MM.1S (cell line): ENCODE data around the gene TBC1D5.

Experiments
- DNase-seq: peaks from one replicate; pipeline ENCODE4 v3.0.0-alpha.2; 2015
- H2AFZ ChIP-seq: fragments of 300-600 bp; sonication (generic); 2 replicates; pipeline ENCODE4 v1.6.0; 2016; ENCODE audit warnings: antibody characterized with exemption, low read length
- H3F3A ChIP-seq: fragments of 300-600 bp; sonication (generic); 2 replicates; pipeline ENCODE4 v1.6.1; 2016; ENCODE audit warnings: mild to moderate bottlenecking, antibody characterized with exemption, low read length, moderate library complexity, mixed read lengths; ENCODE audit not compliant: insufficient read depth
- H3K27ac ChIP-seq: fragments of 300-600 bp; sonication (generic); 2 replicates; pipeline ENCODE4 v1.5.1; 2016; ENCODE audit warnings: mild to moderate bottlenecking, low read length
- H3K27me3 ChIP-seq: fragments of 300-600 bp; sonication (generic); replicated peaks from 2 replicates; pipeline ENCODE4 v1.6.0; 2016; ENCODE audit warnings: low read length; ENCODE audit not compliant: insufficient read depth
- H3K36me3 ChIP-seq: fragments of 300-600 bp; sonication (generic); replicated peaks from 2 replicates; pipeline ENCODE4 v1.6.1; 2016; ENCODE audit warnings: mild to moderate bottlenecking, low read length, mixed read lengths; ENCODE audit not compliant: insufficient read depth
- H3K4me1 ChIP-seq: fragments of 300-600 bp; sonication (generic); 2 replicates; pipeline ENCODE4 v1.6.1; 2016; ENCODE audit warnings: low read length, mixed read lengths
- H3K4me2 ChIP-seq: fragments of 300-600 bp; sonication (generic); 2 replicates; pipeline ENCODE4 v1.6.0; 2016; ENCODE audit warnings: low read depth, low read length
- H3K4me3 ChIP-seq: fragments of 300-600 bp; sonication (generic); 2 replicates; pipeline ENCODE4 v1.5.1; 2016; ENCODE audit warnings: low read length, mixed read lengths
- H3K79me2 ChIP-seq: fragments of 300-600 bp; sonication (generic); 2 replicates; pipeline ENCODE4 v1.6.1; 2016; ENCODE audit warnings: mixed run types, low read length, mixed read lengths
- H3K9ac ChIP-seq: fragments of 300-600 bp; sonication (generic); 2 replicates; pipeline ENCODE4 v1.6.1; 2016; ENCODE audit warnings: low read length, mixed read lengths
- H3K9me2 ChIP-seq: fragments of 300-600 bp; sonication (generic); replicated peaks from 2 replicates; pipeline ENCODE4 v1.6.1; 2016; ENCODE audit warnings: mild to moderate bottlenecking, low read length, mixed read lengths; ENCODE audit not compliant: insufficient read depth
- H3K9me3 ChIP-seq: fragments of 300-600 bp; sonication (generic); replicated peaks from 2 replicates; pipeline ENCODE4 v1.6.1; 2016; ENCODE audit warnings: mild to moderate bottlenecking, low read length, mixed read lengths; ENCODE audit not compliant: insufficient read depth
- H4K20me1 ChIP-seq: fragments of 300-600 bp; sonication (generic); 2 replicates; pipeline ENCODE4 v1.6.1; 2016; ENCODE audit warnings: mild to moderate bottlenecking, low read length, moderate library complexity, mixed read lengths; ENCODE audit not compliant: insufficient read depth
- EZH2 ChIP-seq: fragments of 300-600 bp; sonication (generic); optimal IDR thresholded peaks from 2 replicates; pipeline ENCODE3; 2017; ENCODE audit warnings: low read depth, mild to moderate bottlenecking, antibody characterized with exemption, low read length, mixed read lengths
- EZH2phosphoT487 ChIP-seq: fragments of 300-600 bp; sonication (generic); IDR thresholded peaks from 2 replicates; pipeline ENCODE4 v1.6.1; 2018; ENCODE audit warnings: antibody characterized with exemption, low read length
- TF ChIP-seq, protein P1 (sequence below): fragments of 300-600 bp; sonication (generic); IDR thresholded peaks from 2 replicates; pipeline ENCODE4 v1.5.1; 2016; ENCODE audit warnings: antibody characterized with exemption, low read length, mixed read lengths

The TBC1D5 gene

DNA sequence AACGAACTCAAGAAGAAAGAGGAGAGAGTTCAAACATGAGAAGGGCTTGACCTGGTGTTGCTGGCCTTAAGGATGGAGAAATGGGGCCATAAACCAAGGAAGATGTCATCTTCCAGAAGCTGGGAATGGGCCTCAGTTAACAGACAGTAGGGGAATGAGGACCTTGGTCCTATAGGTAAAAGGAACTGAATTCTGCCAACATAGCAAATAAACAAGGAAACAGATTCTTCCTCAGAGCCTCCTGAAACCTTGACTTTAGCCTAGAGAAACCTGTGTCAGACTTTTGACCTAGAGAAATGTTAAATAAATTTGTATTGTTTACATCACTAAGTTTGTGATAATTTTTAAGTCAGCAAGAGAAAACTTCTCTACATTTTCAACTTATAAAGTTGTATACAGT is 520.9 kb downstream of the TBC1D5 start:
- Histone ChIP-seq H3K27ac (no peak overlapping the region), H3K9me3 (no peaks in the 10 kb centered on the region), H3K36me3 (no peaks in the 10 kb centered on the region), H3K4me2 (no peak overlapping the region), H3K4me3 (no peak overlapping the region), H3K79me2 (no peaks in the 10 kb centered on the region), H3K9ac (no peak overlapping the region), H4K20me1 (no peaks in the 10 kb centered on the region), H3K9me2 (no peaks in the 10 kb centered on the region), H3F3A (no peaks in the 10 kb centered on the region), H3K4me1 (no peaks in the 10 kb centered on the region), H2AFZ (no peak overlapping the region), H3K27me3 (no peaks in the 10 kb centered on the region)
- DNase-seq = no peak
- TF ChIP-seq EZH2 = no peak
- no peak for TF ChIP-seq EZH2phosphoT487
- TF ChIP-seq, protein P1, sequence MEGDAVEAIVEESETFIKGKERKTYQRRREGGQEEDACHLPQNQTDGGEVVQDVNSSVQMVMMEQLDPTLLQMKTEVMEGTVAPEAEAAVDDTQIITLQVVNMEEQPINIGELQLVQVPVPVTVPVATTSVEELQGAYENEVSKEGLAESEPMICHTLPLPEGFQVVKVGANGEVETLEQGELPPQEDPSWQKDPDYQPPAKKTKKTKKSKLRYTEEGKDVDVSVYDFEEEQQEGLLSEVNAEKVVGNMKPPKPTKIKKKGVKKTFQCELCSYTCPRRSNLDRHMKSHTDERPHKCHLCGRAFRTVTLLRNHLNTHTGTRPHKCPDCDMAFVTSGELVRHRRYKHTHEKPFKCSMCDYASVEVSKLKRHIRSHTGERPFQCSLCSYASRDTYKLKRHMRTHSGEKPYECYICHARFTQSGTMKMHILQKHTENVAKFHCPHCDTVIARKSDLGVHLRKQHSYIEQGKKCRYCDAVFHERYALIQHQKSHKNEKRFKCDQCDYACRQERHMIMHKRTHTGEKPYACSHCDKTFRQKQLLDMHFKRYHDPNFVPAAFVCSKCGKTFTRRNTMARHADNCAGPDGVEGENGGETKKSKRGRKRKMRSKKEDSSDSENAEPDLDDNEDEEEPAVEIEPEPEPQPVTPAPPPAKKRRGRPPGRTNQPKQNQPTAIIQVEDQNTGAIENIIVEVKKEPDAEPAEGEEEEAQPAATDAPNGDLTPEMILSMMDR = no peak

DNA sequence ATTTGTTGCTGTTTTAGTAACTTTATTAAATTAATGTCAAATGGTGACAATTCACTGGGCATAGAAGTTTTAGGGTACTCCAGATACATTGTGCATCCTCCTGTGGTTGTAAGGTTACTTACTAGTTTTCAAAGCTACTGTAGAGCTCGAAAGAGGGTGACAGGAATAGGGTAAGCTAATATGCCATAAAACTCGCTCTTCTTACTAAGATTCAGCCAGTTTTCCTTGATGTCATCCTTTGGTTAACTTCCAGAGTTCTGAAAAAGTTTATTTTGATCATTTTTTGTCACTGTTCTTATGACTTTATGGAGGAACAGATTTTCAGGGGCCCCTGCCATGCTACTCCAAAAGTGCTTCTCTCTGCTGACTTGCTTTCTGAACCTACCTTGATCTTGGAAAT is 522.8 kb downstream of the TBC1D5 start:
- no peaks in the 10 kb centered on the region for H3K9me2 ChIP-seq
- TF ChIP-seq EZH2 (no peak), EZH2phosphoT487 (no peak)
- TF ChIP-seq, protein P1 = no peak
- H2AFZ ChIP-seq = no peak overlapping the region
- H3K4me2 ChIP-seq = no peak overlapping the region
- H3K4me3 ChIP-seq = no peak overlapping the region
- no peaks in the 10 kb centered on the region for H3K9me3 ChIP-seq
- H3K27ac ChIP-seq = no peak overlapping the region
- no peaks in the 10 kb centered on the region for H3K27me3 ChIP-seq
- no peak overlapping the region for H3K9ac ChIP-seq
- H3F3A ChIP-seq = no peaks in the 10 kb centered on the region
- no peak for DNase-seq
- H4K20me1 ChIP-seq = no peaks in the 10 kb centered on the region
- H3K79me2 ChIP-seq = no peaks in the 10 kb centered on the region
- H3K36me3 ChIP-seq = no peaks in the 10 kb centered on the region
- no peaks in the 10 kb centered on the region for H3K4me1 ChIP-seq

DNA sequence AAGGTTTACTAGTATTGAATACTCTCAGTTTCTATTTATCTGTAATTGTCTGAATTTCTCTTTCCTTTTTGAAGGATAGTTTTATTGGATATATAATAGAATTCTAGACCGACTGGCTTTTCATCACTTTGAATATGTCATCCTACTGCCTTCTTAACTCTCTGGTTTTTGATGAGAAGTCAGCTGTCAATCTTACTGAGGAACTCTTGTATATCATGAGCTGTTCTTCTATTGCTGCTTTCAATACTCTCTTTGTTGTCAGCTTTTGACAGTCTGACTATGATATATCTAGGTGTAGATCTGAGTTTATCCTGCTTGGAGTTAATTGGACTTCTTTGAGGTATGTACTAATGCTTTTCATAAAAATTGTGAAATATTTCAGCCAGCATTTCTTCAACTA is 523.8 kb downstream of the TBC1D5 start:
- H3K9ac ChIP-seq = no peak overlapping the region
- no peak overlapping the region for H3K4me2 ChIP-seq
- no peaks in the 10 kb centered on the region for H3K36me3 ChIP-seq
- H3F3A ChIP-seq = no peaks in the 10 kb centered on the region
- no peak for DNase-seq
- H3K27me3 ChIP-seq = no peaks in the 10 kb centered on the region
- no peak overlapping the region for H2AFZ ChIP-seq
- TF ChIP-seq EZH2 (no peak), EZH2phosphoT487 (no peak)
- TF ChIP-seq, protein P1 = no peak
- H3K4me3 ChIP-seq = no peak overlapping the region
- H3K9me2 ChIP-seq = no peaks in the 10 kb centered on the region
- no peaks in the 10 kb centered on the region for H3K4me1 ChIP-seq
- H4K20me1 ChIP-seq = no peaks in the 10 kb centered on the region
- no peaks in the 10 kb centered on the region for H3K79me2 ChIP-seq
- no peak overlapping the region for H3K27ac ChIP-seq
- no peaks in the 10 kb centered on the region for H3K9me3 ChIP-seq
